GM06990 (cell line): ENCODE data around the gene PCA3.

ENCODE experiments used
- DNase-seq: peaks from one replicate; pipeline ENCODE4 v3.0.0-alpha.2; 2011; ENCODE audit not compliant: insufficient read length; ENCODE audit errors: extremely low read depth
- H3K27me3 ChIP-seq: replicated peaks from 2 replicates; pipeline ENCODE4 v1.6.0; 2011; ENCODE audit warnings: low read length; ENCODE audit not compliant: control insufficient read depth, insufficient read depth
- H3K36me3 ChIP-seq: 2 replicates; pipeline ENCODE4 v1.5.1; 2011; ENCODE audit warnings: low read length; ENCODE audit not compliant: control insufficient read depth, insufficient read depth
- H3K4me3 ChIP-seq: replicated peaks from 2 replicates; pipeline ENCODE4 v1.5.1; 2011; ENCODE audit warnings: low read depth, mild to moderate bottlenecking, control low read depth, low read length
- CTCF ChIP-seq: IDR thresholded peaks from 2 replicates; pipeline ENCODE4 v1.5.1; 2011; ENCODE audit warnings: low read length, control low read depth, mild to moderate bottlenecking, inconsistent platforms; ENCODE audit not compliant: insufficient read depth, poor library complexity, severe bottlenecking

Gene PCA3

DNA sequence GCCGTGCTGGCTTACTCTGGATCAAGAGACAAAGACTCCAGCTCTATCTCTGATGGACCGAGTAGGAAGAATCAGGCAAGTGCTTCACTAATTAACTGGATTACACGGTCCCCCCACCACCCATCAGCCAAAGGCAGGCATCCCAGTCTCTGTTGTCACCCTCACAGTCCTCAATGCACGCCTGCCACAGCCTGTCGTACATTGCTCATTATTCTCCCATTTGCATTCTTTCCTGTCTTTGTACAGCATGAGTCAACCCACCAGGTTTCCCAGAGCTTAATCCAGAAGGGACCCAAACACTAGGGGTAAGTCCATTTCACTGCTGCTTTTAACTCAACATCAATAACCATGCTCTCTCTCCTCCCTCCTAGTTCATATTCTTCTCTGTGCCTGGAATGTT, 44.4 kb downstream of the PCA3 start:
- DNase-seq: no peak
- no peak overlapping the region for H3K4me3 ChIP-seq
- H3K27me3 ChIP-seq: no peaks in the 10 kb centered on the region
- no peaks in the 10 kb centered on the region for H3K36me3 ChIP-seq
- TF ChIP-seq CTCF: no peak

- peak; percentile 7 for DNase-seq
- Histone ChIP-seq H3K27me3 (no peaks in the 10 kb centered on the region; the same call in 1 of the 2 replicates), H3K36me3 (no peaks in the 10 kb centered on the region), H3K4me3 (no peak overlapping the region)
- TF ChIP-seq CTCF: peak; percentile 80
Observed at GRCh38 chr9:76810377-76810957, 46.2 kb downstream of the PCA3 start.

DNA sequence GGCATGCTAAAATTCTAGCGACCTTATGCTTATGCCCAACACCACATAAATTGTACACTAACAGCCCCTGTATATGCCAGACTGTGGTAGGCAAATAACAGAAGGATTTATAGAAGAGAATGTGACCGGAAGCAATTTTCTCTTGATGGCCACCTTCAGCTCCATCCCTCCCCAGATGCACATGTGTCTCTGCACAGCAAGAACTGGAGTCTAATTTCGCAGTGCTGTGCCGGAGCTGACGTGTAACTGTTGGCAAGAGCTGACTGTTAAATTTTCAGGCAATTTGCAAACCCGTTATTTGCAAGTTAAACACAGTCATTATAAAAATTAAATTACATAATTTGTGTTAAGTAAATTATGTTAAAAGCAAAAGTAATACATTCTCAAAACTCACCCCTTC, 48.4 kb downstream of the PCA3 start:
- Histone ChIP-seq H3K27me3 (no peaks in the 10 kb centered on the region; the same call in 1 of the 2 replicates), H3K4me3 (no peak overlapping the region), H3K36me3 (no peaks in the 10 kb centered on the region)
- TF ChIP-seq CTCF: no peak
- DNase-seq: no peak

- no peaks in the 10 kb centered on the region; the same call in 1 of the 2 replicates for H3K27me3 ChIP-seq
- H3K36me3 ChIP-seq: no peaks in the 10 kb centered on the region
- DNase-seq: no peak
- TF ChIP-seq CTCF: no peak
- no peak overlapping the region for H3K4me3 ChIP-seq
Observed at GRCh38 chr9:76817489-76817888, 53.3 kb downstream of the PCA3 start.

GRCh38 chr9:76818271-76818670, 54.0 kb downstream of the PCA3 start:
- Histone ChIP-seq H3K36me3 (no peaks in the 10 kb centered on the region), H3K4me3 (no peak overlapping the region), H3K27me3 (no peaks in the 10 kb centered on the region; the same call in 1 of the 2 replicates)
- DNase-seq: no peak
- no peak for TF ChIP-seq CTCF

DNA sequence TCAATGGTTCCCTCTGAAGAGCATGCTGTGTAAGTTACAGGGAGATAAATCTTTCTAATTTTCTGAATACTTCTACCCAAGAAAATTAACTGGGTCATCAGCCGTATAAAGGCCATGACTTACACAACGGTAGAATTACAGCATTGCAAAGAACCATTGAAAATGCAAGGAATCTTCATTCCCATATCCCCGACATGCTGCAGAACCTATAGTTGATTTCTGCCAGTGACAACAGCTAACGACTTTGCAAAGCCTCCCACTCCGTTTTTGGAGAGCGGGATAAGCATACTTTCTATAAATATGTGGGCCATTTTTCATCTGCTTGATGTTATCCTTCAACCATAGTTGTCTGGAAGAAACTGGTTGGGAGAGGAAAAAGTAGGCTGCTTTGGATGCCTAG, 56.2 kb downstream of the PCA3 start:
- H3K27me3 ChIP-seq: no peaks in the 10 kb centered on the region

More for the DNA sequence above, 56.2 kb downstream of the PCA3 start:
- DNase-seq: no peak
- Histone ChIP-seq H3K4me3 (no peak overlapping the region), H3K36me3 (no peaks in the 10 kb centered on the region)
- no peak for TF ChIP-seq CTCF
